Measurements from ENCODE around the gene KSR2.

DNA sequence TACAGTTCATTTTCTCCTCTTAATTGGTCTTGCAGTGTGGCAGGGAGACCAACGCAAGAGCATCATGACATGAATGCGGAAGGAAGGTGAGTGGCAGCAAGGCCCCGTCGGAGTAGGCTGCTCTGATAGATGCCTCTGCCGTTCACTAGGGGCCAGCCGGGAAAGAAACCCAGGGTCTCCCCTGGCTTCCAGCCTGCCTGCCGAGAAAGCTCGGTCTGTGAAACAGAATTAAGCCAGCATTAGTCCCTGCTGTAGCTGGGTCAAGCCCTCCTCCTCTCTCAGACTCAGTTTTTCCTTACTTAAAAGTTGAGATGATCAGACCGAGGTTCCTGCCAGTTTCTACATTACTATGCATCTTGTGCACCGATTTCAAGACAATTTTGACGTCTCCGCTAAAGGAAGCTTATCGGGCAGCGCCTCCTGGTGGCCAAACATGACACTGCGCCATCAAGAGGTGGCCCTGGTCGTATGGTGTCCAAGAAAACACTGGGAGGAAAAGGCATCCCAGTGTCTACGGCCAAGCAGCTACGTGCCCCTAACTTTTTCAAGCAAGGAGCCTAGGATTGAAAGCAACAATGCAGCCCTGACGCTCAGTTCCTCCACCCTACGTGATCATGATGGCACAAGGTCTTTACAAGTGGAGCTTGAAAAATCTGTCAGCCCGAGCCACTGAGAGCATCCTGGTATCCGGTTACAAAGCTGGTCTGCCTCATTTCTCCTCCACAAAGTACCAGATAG, 131.6 kb downstream of the KSR2 start:
- TF ChIP-seq GATA3 (IDR thresholded peaks at IDR 0.05; ENCODE audit: low read depth, low read length) (no peak), GATA2 (IDR thresholded peaks at IDR 0.05; ENCODE audit: low read depth, low read length) (no peak)
